ENCODE results near the gene DIPK2A.

DIPK2A gene, protein sequence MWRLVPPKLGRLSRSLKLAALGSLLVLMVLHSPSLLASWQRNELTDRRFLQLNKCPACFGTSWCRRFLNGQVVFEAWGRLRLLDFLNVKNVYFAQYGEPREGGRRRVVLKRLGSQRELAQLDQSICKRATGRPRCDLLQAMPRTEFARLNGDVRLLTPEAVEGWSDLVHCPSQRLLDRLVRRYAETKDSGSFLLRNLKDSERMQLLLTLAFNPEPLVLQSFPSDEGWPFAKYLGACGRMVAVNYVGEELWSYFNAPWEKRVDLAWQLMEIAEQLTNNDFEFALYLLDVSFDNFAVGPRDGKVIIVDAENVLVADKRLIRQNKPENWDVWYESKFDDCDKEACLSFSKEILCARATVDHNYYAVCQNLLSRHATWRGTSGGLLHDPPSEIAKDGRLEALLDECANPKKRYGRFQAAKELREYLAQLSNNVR

GRCh38 chr3:143971359-143972154, at the start of gene DIPK2A:
Gene DIPK2A (plus strand): TSS chr3:143971823. CDS start chr3:143972333, 510 bp downstream.
- ATAC-seq = peak; percentile 79
- DNase-seq = peak; percentile 96

GRCh38 chr3:143924522-143925285, 46.9 kb upstream of the DIPK2A start:
- no peak for DNase-seq
- ATAC-seq = no peak

- no peak for ATAC-seq
These were observed 43.6 kb upstream of the DIPK2A start for GRCh38 chr3:143928056-143928455.

GRCh38 chr3:143928541-143929255, 42.9 kb upstream of the DIPK2A start:
- ATAC-seq = no peak
- DNase-seq = no peak

More at GRCh38 chr3:143928056-143928455, 43.6 kb upstream of the DIPK2A start:
- no peak for DNase-seq

DNA sequence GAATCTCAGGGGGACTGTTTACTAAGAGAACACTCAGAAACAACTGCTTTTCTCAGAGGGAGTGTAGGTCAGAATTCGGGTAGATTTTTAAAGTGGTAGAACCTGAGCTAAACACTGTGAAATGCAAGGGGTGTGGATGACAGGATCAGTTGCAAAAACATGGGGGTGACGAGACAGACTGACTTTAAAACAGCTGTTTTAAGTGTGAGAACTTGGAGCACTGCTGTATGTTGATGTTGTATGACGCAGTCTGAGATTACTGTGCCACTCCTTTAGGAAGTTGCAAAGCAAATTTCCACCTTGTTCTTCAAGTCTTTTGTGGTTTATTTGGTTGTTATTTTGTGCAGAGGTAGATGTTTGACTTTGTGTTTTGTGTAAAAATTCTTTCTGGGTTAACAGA, 36.8 kb upstream of the DIPK2A start:
- no peak for ATAC-seq

DNA sequence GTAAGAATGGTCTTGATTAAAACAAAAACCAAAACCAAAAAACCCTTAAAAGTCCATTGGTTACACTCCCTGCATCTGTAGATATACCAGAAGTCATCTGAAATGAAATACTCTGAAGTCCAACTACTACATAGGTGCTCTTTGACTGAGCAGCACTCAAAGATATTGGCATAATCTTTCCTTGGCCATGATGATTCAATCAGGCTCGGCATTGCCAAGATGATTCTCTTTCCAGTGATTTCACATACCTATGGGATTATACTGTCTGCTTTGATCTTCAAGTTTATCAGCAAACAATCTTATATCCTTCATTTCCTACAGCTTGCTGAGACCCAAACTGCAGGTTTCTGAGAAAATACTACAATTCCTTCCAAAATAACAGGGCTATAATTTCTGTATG, 35.9 kb upstream of the DIPK2A start:
- DNase-seq (no peak), ATAC-seq (no peak)

More for the DNA sequence above, 36.8 kb upstream of the DIPK2A start:
- DNase-seq = no peak

DNA sequence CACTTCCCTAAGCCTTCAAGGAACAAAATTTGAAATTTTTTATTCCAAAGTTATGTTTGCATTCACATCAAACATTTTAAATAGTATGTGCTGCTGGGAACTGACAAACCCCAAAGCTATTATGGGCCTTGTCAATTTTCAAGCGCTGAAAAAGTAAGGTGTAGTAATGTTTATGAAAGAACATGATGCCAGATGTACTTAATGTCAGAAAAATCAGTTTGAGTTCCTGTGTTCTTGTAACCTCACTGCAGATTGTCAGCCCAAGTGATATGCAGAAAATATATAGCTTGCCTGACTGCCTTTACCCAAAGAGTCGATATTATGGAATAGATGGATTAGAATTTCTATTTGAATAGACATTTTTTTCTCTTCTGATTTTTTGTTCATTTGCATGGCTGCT, 20.8 kb upstream of the DIPK2A start:
- no peak for ATAC-seq
- no peak for DNase-seq

DNA sequence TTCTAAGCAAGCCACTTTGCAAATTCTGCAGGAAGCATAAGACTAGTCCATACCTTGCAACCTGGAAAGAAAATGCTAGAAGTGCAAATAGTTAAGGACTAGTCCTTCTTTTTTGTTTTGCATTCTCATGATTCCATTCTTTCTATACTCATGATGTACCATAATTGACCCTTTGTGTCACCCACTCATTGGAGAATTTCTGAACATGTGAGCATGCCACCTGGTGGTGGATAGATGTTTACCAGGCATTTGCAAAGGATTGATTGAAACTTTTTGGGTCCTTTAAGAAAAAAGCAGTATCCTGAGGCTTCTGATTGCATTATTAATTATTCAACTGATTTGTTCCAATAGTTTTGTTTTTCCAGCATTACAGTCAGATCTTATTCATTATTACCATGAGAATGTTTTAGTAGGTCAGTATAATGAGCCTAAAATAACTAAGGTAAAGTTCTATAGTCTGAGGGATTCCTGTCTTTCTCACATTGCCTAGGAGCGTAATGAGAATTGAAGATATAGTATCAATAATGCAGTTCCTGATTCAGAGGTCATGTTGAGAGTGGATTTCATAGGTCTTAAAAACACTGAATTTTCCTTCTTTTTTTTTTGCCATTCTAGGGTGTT, 20.2 kb upstream of the DIPK2A start:
- DNase-seq (peak; percentile 19), ATAC-seq (peak; percentile 55)

DNA sequence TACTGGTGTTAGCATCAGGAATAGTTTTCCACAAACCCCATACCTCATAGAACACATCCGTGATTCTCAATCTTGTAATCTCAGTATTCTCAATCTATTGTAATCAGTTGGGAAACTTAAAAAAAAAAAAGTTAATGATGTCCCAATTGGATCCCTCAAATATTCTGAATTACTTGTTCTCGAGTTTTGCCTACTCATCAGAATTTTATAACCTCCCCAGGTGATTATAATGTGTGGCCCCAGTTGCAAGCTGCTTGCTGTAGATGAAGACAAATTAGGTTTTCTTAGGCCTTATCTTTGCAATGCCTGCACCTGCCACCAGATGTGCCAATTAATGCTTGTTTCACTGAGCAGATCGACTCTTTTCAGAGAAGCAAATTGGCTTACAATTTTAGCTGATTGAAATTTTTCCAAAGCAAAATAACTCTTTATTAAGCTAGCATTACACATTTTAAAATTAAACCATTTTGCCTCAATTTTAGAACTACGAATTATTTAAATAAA, 19.0 kb upstream of the DIPK2A start:
- DNase-seq (no peak), ATAC-seq (no peak)

DNA sequence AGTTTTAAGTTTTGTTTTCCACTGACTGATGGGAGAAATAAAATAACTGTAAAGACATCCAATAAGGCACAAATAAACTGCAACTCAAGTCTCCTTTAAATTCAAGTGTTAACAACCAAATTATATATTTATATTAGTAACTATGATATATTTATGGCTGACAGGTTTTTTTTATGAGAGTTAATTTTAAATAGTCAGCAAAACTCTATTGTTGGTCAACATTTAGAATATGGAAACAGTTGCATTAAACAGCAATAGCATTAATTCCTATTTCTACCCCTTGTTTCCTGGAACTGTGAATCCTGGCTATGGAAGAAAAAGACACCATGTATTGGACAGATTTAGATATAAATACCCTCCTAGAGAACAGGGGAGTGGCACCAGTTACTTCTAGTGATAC, 16.5 kb upstream of the DIPK2A start:
- ATAC-seq = no peak
- DNase-seq = no peak

DNA sequence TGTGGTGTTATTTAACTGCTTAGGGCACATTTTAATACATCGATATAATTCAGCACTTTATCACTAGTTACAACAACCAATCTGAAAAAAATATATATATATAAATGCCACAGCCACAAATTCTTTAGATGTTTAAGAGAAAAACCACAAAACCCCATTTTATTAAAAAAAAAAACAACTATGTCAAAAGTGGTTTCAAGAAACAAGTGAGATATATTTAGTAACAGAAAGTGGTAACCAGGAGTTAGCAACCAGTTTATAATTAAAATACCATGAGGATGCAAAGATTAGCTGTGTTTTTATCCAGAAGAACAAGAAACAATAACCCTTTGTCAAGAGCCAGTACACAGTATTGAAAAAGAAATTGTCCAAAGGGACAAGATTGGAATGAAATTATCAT, 14.8 kb upstream of the DIPK2A start:
- no peak for ATAC-seq

DNA sequence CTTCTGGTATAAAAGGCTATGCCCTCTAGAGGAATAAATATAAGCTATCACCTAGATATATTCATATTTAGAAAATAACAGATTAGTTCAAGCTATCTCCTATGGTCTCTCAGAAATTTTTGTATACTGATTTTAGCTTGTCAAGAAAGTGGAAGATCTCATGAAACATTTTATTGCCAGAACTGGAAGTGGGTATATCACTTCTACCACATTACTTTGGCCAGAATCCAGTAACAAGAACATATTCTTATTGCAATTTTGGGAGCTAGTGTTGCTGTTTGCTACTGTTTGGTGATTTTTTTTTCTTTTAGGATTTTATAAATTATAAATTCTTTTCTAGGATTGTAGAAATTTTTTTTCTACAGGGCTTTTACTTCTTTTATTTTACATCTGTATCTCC, 14.2 kb upstream of the DIPK2A start:
- ATAC-seq (no peak), DNase-seq (no peak)

More for the DNA sequence above, 14.8 kb upstream of the DIPK2A start:
- no peak for DNase-seq

- no peak for ATAC-seq
These were observed 12.7 kb upstream of the DIPK2A start for GRCh38 chr3:143958966-143959365.

GRCh38 chr3:143961342-143961741, 10.3 kb upstream of the DIPK2A start:
- ATAC-seq (no peak), DNase-seq (no peak)

More at GRCh38 chr3:143958966-143959365, 12.7 kb upstream of the DIPK2A start:
- no peak for DNase-seq

DNA sequence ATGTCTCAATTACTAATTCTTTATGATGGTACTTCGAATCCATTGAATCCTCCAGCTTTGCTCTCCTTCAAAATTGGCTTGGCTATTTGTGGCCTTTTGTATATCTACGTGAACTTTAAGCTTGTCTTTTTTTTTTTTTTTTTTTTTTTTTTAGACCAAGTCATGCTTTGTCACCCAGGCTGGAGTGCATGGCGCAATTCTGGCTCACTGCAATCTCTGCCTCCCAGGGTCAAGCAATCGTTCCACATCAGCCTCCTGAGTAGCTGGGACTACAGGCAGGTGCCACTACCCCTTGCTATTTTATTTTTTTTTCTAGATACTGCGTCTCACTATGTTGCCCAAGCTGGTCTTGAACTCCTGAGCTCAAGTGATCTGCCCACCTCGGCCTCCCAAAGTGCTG, 7.7 kb upstream of the DIPK2A start:
- no peak for ATAC-seq

GRCh38 chr3:143970773-143971358, 757 bp upstream of the DIPK2A start:
- DNase-seq = peak; percentile 72
- ATAC-seq = peak; percentile 41

More for the DNA sequence above, 7.7 kb upstream of the DIPK2A start:
- no peak for DNase-seq

DNA sequence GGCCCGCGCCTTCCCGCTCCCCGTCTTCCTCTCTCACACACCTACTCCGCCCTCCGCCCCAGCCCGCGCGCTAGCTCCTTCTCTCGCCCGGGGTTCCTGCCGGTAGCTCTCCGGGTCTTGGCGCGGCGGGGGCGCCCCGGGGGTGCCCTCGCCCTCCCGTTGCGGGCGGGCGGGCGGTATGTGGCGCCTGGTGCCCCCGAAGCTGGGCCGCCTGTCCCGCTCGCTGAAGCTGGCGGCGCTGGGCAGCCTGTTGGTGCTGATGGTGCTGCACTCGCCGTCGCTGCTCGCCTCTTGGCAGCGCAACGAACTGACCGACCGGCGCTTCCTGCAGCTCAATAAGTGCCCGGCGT, 507 bp downstream of the DIPK2A start:
- peak; percentile 4 for ATAC-seq
- peak; percentile 67 for DNase-seq

DNA sequence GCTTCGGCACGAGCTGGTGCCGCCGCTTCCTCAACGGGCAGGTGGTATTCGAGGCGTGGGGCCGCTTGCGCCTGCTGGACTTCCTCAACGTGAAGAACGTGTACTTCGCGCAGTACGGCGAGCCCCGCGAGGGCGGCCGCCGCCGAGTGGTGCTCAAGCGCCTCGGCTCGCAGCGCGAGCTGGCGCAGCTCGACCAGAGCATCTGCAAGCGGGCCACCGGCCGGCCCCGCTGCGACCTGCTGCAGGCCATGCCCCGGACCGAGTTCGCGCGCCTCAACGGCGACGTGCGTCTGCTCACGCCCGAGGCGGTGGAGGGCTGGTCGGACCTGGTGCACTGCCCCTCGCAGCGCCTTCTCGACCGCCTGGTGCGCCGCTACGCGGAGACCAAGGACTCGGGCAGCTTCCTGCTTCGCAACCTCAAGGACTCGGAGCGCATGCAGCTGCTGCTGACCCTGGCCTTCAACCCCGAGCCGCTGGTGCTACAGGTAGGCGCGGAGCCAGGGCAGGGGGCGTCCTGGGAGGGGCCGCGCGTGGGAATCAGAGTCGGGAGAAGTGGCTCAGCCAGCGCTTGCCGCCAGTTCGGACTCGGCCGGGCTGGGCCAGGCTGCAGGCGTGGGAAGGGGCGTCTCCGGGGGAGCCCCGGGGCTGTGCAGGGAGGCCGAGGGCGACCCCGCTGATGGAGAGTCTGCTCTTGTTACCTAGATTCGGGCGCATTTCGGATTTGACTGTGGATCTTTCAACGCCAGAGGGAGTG, 1.1 kb downstream of the DIPK2A start:
- DNase-seq (peak; percentile 71), ATAC-seq (peak; percentile 14)

- no peak for DNase-seq
- peak; percentile 10 for ATAC-seq
These were observed 1.8 kb downstream of the DIPK2A start for GRCh38 chr3:143973259-143974021.
